ENCODE data around the gene OR52H1. TPM values are rescaled to one million over a fixed set of nuclear protein-coding genes. Genes with fewer than 3 reads are reported as not detected.

Gene OR52H1
- total RNA-seq, 2 donors from 2014 or later: 0.24 to 0.51 TPM

GRCh38 chr11:5541427-5541826, 6.9 kb downstream of the OR52H1 start:
- intact Hi-C loops (cut with DNase I): no loop called here
- DNase-seq (ENCODE audit: low spot score): no peak

DNA sequence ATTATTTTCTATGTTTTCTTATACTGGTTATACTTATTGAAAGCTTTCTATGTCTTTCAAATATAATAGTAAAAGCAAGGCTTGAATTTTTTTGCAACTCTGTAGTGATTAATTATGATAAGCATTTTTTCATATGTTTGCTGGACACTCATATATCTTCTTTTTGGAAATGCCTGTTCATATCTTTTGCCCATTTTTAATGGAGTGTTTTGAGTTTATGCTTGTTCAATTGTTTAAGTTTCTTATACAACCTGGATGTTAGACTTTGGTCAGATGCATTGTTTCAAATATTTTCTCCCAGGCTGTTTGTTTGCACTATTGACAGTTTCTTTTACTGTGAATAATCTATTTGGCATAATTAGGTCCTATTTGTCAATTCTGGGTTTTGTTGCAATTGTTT, 11.9 kb downstream of the OR52H1 start:
- DNase-seq (ENCODE audit: low spot score): no peak
- intact Hi-C loops (cut with DNase I): no loop called here

GRCh38 chr11:5534046-5534445, 14.3 kb downstream of the OR52H1 start:
- intact Hi-C loops (cut with DNase I): no loop called here
- DNase-seq (ENCODE audit: low spot score): no peak

DNA sequence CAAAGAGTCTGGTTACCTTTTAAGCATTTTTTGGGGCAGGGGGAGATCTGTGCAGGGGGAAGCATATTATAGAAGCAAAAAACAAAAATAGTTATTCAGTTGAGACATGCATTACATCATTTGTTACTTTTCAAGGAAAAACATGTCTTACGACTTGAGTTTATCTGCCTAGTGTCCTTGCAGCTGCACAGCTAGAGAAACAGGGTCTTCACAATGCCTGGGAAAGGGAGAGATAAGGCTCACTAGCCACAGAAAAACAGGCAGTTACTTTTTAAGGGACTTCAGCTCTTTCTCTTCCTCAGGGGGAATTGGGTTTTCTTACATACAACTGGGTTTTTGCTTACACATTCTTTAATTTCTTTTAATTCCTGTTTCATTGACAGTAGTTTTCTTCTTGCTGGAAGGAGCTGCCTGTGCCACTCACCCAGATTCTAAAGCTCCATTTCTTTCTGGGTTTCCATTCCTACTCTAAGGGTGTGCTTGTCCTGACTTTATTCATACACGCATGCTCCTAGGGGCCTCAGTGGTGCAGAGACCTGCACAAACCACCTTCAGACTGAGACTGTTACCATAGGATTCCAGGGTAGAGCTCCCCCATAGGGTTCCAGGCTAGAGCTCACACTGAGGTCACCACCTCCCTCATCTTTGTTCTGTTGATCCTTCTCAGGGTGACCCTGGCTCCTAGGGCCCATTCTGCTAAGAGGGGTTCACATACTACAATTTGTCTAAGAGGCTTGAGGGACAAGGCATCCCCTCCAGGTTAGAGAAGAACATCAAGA, 17.1 kb downstream of the OR52H1 start:
- DNase-seq (ENCODE audit: low spot score): no peak
- intact Hi-C loops (cut with DNase I): no loop called here

DNA sequence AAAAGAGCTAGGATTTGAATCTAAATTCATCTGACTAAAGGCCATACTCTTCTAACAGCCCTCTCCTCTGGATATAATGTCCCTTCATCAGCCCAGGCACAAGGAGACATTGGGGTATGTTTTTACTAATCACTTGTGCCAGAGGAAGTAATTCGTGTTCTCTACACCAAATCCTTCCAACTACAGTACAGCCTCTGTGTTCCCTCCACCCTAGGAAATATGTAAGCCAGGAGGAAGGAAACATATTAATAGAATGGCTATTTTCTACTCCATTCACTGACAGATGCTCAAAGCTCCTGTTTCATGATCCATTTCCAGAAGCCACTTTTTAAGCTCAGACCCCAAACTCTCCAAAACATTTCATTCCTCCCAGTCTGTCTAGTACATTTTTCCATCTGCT, 19.8 kb downstream of the OR52H1 start:
- intact Hi-C loops (cut with DNase I): no loop called here
- DNase-seq (ENCODE audit: low spot score): no peak

- intact Hi-C loops (cut with DNase I): no loop called here
- no peak for DNase-seq (ENCODE audit: low spot score)
Observed at GRCh38 chr11:5527716-5528115, 20.6 kb downstream of the OR52H1 start.

DNA sequence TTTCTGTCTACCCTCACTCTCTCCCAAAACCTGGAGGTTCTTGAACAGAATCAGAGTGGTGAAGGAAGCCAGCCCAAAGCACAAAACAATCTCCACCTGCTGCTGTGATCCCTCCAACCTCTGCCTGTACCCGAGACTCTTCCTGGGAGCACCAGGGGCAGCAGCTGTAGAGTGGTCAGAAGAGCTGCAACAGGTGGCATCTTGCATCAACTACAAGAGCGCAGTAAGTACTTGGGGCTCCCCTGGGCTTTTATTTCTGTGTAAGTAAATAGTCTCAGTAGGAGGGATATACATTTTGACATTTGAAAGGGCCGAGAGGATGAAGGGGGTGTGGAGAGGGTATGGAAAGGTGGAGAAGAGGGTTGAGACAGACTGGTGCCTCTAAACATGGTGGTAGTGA, 23.6 kb downstream of the OR52H1 start:
- intact Hi-C loops (cut with DNase I): no loop called here
- no peak for DNase-seq (ENCODE audit: low spot score)

DNA sequence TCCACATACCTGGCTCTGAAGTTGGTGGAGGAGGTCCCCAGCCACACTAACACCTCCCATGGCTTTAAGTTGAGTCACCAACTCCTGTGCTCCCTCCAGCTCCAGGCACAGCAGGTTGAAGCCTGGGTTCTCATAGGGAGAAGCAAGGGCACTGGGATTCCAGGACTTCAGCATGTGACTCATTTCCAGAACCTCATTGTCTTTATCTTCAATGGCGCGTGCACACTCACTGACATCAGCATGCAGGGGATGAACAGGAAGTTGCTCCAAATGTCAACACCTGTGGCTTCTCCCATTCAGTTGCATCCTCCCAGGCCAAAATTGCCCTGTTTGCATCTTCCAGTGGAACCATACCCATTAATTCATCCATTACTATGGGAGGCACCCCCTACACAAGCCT, 26.0 kb downstream of the OR52H1 start:
- no peak for DNase-seq (ENCODE audit: low spot score)
- intact Hi-C loops (cut with DNase I): no loop called here

- no peak for DNase-seq (ENCODE audit: low spot score)
- intact Hi-C loops (cut with DNase I): no loop called here
Observed at GRCh38 chr11:5521540-5521939, 26.8 kb downstream of the OR52H1 start.

- intact Hi-C loops (cut with DNase I): no loop called here
Observed at GRCh38 chr11:5516599-5516998, 31.7 kb downstream of the OR52H1 start, which contains the start of gene UBQLNL. UBQLNL (minus strand) TSS chr11:5516699; CDS start chr11:5516441, 258 bp downstream.

DNA sequence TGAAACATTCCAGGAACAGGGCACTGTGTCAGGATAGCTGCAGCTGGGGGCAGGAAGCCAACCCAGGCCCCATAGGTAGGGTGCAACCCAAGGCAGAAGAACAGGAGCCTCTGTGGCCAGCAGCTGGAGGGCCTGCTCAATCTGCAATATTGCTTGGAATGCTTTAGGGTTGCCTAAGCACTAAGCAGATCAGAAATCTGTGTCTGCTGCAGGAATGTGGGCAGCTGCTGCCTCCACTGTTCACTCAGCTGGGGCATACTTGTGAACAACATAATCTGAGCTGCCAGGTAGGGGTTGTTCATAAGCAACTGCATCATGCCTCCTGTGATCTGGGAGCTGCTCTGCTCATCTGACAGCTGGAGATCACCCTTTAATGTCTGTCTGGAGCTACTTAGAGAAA, 33.5 kb downstream of the OR52H1 start:
- intact Hi-C loops (cut with DNase I): no loop called here
- no peak for DNase-seq (ENCODE audit: low spot score)

More at GRCh38 chr11:5516599-5516998, 31.7 kb downstream of the OR52H1 start, which contains the start of gene UBQLNL:
- DNase-seq (ENCODE audit: low spot score): no peak

- no peak for DNase-seq (ENCODE audit: low spot score)
- intact Hi-C loops (cut with DNase I): no loop called here
Observed at GRCh38 chr11:5509803-5510202, 38.5 kb downstream of the OR52H1 start, which contains the start of gene UBQLN3. UBQLN3 (minus strand) TSS chr11:5509957; CDS start chr11:5509558, 399 bp downstream.

DNA sequence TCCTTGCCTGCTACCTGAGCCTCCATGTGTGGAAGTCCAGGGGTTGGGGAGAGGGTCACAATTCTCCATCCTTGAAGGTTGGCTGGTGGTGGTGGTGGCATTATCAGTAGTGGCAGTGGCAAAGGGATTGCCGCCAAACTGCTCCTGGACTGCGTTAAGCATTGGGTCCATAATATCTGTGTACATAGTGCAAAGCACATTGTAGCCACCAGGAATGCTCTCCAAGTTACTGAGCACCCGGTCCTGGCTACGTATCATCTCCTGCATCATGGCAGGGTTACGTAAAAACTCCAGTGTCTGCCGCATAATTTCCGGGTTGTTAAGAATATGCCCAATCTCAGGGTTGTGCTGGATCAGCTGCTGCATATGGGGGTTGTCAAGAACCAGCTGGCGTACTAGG, 39.7 kb downstream of the OR52H1 start:
- no peak for DNase-seq (ENCODE audit: low spot score)
- intact Hi-C loops (cut with DNase I): no loop called here

GRCh38 chr11:5507933-5508305, 40.4 kb downstream of the OR52H1 start:
- intact Hi-C loops (cut with DNase I): no loop called here
- DNase-seq (ENCODE audit: low spot score): no peak

DNA sequence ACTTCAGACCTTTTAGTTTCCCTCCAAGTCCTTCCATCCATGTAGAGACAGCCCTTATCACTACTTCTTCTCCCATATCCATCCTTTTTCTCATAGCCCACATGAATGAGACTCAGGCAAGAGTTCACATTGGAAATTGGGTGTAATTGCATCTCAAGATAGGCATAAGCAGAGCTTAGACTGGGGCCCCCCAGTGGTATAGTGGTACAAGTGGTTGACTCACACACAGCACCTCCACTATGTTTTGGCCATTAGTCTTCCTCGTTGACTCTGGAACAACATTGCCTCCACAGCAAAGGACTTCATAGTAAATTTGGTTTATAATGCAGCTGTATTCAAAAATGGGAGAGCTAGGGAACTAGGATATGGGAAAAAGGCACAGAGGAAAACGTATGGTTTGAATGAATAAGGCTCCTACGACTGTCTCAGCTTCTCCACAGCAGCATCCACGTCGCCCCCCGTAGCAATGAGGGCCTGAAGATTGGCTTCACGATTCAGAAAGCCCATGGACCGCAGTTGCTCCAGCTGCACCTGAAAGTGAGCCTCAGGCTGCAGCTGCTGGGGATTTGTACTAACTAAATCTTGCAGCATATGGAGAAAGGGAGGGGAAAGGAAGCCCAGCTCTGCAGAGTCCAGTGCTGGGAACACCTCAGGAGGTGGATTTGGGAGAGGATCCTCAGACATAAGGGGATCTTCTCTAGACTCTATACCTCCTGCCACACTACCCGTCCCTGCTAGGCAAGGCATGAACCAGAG, 41.0 kb downstream of the OR52H1 start:
- intact Hi-C loops (cut with DNase I): no loop called here
- DNase-seq (ENCODE audit: low spot score): no peak

DNA sequence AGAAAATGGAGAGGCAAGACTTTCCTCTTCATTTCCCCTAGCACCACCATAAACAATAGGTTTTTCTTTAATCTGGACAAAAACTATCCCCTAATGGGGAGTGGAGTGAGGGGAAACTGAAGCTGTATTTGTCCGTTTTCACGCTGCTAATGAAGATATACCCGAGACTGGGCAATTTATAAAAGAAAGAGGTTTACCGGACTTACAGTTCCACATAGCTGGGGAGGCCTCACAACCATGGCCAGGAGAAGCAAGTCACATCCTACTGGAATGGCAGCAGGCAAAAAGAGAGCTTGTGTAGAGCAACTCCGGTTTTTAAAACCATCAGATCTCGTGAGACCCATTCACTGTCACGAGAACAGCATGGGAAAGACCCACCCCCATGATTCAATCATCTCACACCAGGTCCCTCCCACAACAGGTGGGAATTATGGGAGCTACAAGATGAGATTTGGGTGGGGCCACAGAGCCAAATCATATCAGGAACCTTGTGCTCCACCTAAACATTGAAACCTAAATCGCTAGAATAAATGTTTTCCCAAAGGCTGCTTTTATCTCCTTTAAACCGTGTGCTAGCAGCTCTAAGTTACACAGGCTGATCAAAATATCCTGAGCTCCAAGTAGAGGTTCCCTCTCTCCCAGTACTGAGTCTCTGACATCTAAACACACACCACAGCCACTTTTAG, 42.8 kb downstream of the OR52H1 start:
- intact Hi-C loops (cut with DNase I): no loop called here

DNA sequence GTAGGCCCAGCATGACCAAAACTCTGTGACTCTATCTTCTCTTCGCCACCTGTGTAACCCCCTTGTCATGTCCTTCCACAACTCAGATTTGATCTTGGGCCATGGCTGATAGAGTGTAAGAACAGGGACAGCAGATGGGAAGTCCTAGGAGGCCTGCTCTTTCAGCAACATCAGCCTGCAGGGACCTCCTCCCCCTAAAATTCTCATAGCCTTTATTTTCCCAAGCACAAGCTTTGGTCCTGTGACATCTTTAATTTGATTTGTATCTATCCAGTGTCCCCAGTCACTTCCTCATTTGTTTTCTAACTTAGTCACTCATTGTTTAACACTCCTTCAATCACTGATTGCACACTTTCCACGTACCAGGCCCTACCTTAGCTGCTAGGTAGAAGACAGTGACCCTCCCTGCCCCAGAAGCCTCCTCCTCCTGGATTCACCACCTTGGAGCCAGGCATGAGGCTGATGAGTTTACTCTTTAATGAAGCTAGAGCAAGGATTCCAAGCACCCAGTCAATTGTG, 43.9 kb downstream of the OR52H1 start:
- intact Hi-C loops (cut with DNase I): no loop called here
- DNase-seq (ENCODE audit: low spot score): no peak

More for the DNA sequence above, 42.8 kb downstream of the OR52H1 start:
- no peak for DNase-seq (ENCODE audit: low spot score)

DNA sequence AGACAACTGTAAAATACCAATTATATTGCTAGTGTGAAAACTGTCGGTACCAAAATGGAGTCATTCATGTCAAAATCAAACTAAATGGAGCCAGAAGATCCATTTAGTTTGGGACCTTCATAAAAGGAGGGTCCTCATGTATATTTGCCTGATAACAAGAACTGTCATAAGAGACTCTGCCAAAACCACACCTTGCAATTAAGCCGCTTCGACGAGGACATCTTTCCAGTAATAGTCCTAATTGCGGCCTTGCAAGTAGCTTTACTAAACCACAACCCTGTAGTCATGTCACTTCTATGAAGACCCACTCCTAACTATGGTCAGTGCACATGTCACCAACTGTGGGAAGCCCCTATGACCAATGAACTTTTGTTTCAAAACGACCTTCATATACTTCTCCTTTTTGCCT, 47.9 kb downstream of the OR52H1 start:
- intact Hi-C loops (cut with DNase I): no loop called here
- no peak for DNase-seq (ENCODE audit: low spot score)

GRCh38 chr11:5499671-5500070, 48.7 kb downstream of the OR52H1 start:
- intact Hi-C loops (cut with DNase I): no loop called here
- no peak for DNase-seq (ENCODE audit: low spot score)
